Hepatocyte (in vitro differentiated cells): ENCODE data around the gene GPSM3. TPM values are rescaled to one million over a fixed set of nuclear protein-coding genes. Genes with fewer than 3 reads are reported as not detected.
"Not testable (repeated sequence)": the region's sequence is repeated elsewhere in the genome, so short reads cannot be mapped to it uniquely, and the experiment has no call there.

ENCODE experiments used
- DNase-seq: peaks from one replicate; pipeline ENCODE4 v3.0.0-alpha.2; 2016; ENCODE audit warnings: low spot score
- H2AFZ ChIP-seq: fragments of 200-600 bp; sonication (generic); 2 replicates; pipeline ENCODE4 v1.6.0; 2016; ENCODE audit warnings: antibody characterized with exemption, mild to moderate bottlenecking
- H3K27ac ChIP-seq: fragments of 200-600 bp; sonication (generic); 2 replicates; pipeline ENCODE4 v1.5.1; 2016; ENCODE audit warnings: mild to moderate bottlenecking
- H3K27me3 ChIP-seq: fragments of 200-600 bp; sonication (generic); 2 replicates; pipeline ENCODE4 v1.6.1; 2016
- H3K36me3 ChIP-seq: fragments of 200-600 bp; sonication (generic); replicated peaks from 2 replicates; pipeline ENCODE4 v1.5.1; 2016; ENCODE audit warnings: low read depth; ENCODE audit not compliant: insufficient read depth
- H3K4me1 ChIP-seq: fragments of 200-600 bp; sonication (generic); 2 replicates; pipeline ENCODE4 v1.5.1; 2016; ENCODE audit warnings: mild to moderate bottlenecking, moderate library complexity; ENCODE audit not compliant: insufficient read depth
- H3K4me2 ChIP-seq: fragments of 200-600 bp; sonication (generic); 2 replicates; pipeline ENCODE4 v1.6.0; 2016
- H3K4me3 ChIP-seq: fragments of 200-600 bp; sonication (generic); 2 replicates; pipeline ENCODE4 v1.5.1; 2016; ENCODE audit warnings: mild to moderate bottlenecking
- H3K79me2 ChIP-seq: fragments of 200-600 bp; sonication (generic); 2 replicates; pipeline ENCODE4 v1.6.0; 2017; ENCODE audit warnings: mild to moderate bottlenecking
- H3K9me2 ChIP-seq: fragments of 200-600 bp; sonication (generic); replicated peaks from 2 replicates; pipeline ENCODE4 v1.6.0; 2017; ENCODE audit warnings: mild to moderate bottlenecking; ENCODE audit not compliant: insufficient read depth
- H3K9me3 ChIP-seq: fragments of 200-600 bp; sonication (generic); 2 replicates; pipeline ENCODE4 v1.5.1; 2016; ENCODE audit warnings: low read depth, mild to moderate bottlenecking
- H4K20me1 ChIP-seq: fragments of 200-600 bp; sonication (generic); 2 replicates; pipeline ENCODE4 v1.6.0; 2016; ENCODE audit warnings: mild to moderate bottlenecking; ENCODE audit not compliant: insufficient read depth, poor library complexity, severe bottlenecking
- EZH2 ChIP-seq: fragments of 200-600 bp; sonication (generic); IDR thresholded peaks from 2 replicates; pipeline ENCODE4 v1.6.1; 2016; ENCODE audit warnings: antibody characterized with exemption, mild to moderate bottlenecking, borderline replicate concordance
- EZH2phosphoT487 ChIP-seq: fragments of 200-600 bp; sonication (generic); IDR thresholded peaks from one replicate; pipeline ENCODE4 v1.6.1; 2018; ENCODE audit warnings: antibody characterized with exemption, mild to moderate bottlenecking, low read depth, moderate library complexity; ENCODE audit not compliant: unreplicated experiment, severe bottlenecking
- WGBS: methylation state at CpG from one replicate; pipeline ENCODE4 v1.1.6; 2016; ENCODE audit warnings: low lambda C conversion rate; ENCODE audit errors: missing lambda C conversion rate; 5-methylcytosine and 5-hydroxymethylcytosine counted together
- polyA plus RNA-seq: library from polyadenylated mRNA; unstranded; fragments of >200 nt; fragmentation: Nextera tagmentation; extraction: Ambion mirVana; gene quantifications from 2 replicates; pipeline ENCODE4 v1.2.1, GENCODE V29; 2016
- total RNA-seq: library from RNA; depleted of rRNA; stranded (reverse); fragments of >200 nt; gene quantifications from 2 replicates; pipeline ENCODE4 v1.2.3, GENCODE V29; 2014
- TF ChIP-seq, protein P1 (sequence below): fragments of 200-600 bp; sonication (generic); IDR thresholded peaks from 2 replicates; pipeline ENCODE4 v1.5.1; 2016; ENCODE audit warnings: antibody characterized with exemption, mild to moderate bottlenecking; ENCODE audit not compliant: poor library complexity

GPSM3 gene
- total and polyA plus RNA-seq, 2 experiments from 2014 or later = 3.4 to 4.3 TPM

DNA sequence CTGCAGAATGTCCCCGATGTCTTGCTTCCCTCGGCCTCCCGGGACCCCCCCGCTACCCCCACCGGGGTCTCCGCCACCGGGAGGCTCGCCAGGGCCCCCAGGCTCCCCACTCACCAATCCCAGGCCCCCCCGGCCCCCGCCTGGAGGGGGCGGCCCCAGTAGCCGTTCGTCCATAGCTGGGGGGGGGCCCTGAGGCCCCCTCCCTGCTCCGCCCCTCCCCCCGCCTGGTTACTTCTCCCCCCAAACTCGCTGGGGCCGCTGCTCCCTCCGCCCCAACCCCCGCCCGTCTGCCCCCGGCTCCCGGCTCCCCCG lies 2.7 kb downstream of the GPSM3 start:
- DNase-seq = peak; percentile 53
- Histone ChIP-seq H3K4me3 (peak overlapping the region; percentile 81), H3K9me3 (no peaks in the 10 kb centered on the region), H3K36me3 (no peaks in the 10 kb centered on the region), H4K20me1 (no peaks in the 10 kb centered on the region), H3K79me2 (peaks cover 33% of the 10 kb centered on the region), H3K4me2 (peak overlapping the region; percentile 89), H2AFZ (no peak overlapping the region), H3K27me3 (no peaks in the 10 kb centered on the region), H3K4me1 (peaks cover 33% of the 10 kb centered on the region), H3K9me2 (no peaks in the 10 kb centered on the region), H3K27ac (peak overlapping the region; percentile 97)
- 17% methylated on average over 1 of the region's 23 CpGs for WGBS
- TF ChIP-seq EZH2 = no peak
- TF ChIP-seq, protein P1, sequence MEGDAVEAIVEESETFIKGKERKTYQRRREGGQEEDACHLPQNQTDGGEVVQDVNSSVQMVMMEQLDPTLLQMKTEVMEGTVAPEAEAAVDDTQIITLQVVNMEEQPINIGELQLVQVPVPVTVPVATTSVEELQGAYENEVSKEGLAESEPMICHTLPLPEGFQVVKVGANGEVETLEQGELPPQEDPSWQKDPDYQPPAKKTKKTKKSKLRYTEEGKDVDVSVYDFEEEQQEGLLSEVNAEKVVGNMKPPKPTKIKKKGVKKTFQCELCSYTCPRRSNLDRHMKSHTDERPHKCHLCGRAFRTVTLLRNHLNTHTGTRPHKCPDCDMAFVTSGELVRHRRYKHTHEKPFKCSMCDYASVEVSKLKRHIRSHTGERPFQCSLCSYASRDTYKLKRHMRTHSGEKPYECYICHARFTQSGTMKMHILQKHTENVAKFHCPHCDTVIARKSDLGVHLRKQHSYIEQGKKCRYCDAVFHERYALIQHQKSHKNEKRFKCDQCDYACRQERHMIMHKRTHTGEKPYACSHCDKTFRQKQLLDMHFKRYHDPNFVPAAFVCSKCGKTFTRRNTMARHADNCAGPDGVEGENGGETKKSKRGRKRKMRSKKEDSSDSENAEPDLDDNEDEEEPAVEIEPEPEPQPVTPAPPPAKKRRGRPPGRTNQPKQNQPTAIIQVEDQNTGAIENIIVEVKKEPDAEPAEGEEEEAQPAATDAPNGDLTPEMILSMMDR = no peak
- TF ChIP-seq EZH2phosphoT487 = no peak

DNA sequence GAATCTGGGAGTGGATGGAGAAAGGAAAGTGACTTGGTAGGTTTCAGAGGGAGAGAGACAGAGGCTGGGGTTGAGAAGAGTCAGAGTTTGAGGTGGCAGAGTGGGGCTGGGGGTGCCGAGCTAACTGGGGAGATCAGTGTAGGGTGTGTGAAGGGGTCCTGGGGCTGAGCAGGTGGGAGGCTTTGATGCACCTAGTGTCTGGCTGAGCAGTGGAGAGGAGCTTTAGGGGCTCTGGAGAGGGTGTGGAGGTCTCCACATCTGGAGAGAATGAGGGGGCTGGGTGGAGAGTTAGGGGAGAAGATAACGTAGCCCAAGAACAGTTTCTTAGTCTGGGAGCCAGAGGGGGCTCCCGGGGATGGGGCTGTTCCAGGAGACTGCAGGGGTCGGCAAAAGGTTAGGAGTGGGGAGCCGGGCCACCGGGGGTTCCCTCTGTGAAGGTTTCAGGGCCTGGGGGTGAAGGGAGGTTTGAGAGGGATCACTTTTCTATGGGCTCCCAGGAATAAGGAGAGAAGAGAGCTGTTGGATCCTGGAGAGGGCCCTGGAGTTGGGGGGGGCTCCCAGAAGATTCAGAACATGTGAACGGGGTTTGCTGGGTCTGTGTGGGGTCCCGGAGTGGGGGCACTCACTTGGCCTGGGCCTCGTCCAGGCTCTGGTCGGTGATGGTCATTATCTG lies 3.2 kb downstream of the GPSM3 start:
- peak overlapping the region; percentile 89 for H3K4me2 ChIP-seq
- H3K36me3 ChIP-seq = no peaks in the 10 kb centered on the region
- no peaks in the 10 kb centered on the region for H3K9me2 ChIP-seq
- WGBS = 0% methylated on average over 7 of the region's 10 CpGs
- no peaks in the 10 kb centered on the region for H4K20me1 ChIP-seq
- H3K4me1 ChIP-seq = peaks cover 35% of the 10 kb centered on the region
- peak overlapping the region; percentile 81 for H3K4me3 ChIP-seq
- TF ChIP-seq, protein P1 = no peak
- TF ChIP-seq EZH2 (no peak), EZH2phosphoT487 (no peak)
- no peak overlapping the region for H2AFZ ChIP-seq
- peaks cover 33% of the 10 kb centered on the region for H3K79me2 ChIP-seq
- H3K27ac ChIP-seq = peak overlapping the region; percentile 97
- no peaks in the 10 kb centered on the region for H3K9me3 ChIP-seq
- no peaks in the 10 kb centered on the region for H3K27me3 ChIP-seq
- no peak for DNase-seq

DNA sequence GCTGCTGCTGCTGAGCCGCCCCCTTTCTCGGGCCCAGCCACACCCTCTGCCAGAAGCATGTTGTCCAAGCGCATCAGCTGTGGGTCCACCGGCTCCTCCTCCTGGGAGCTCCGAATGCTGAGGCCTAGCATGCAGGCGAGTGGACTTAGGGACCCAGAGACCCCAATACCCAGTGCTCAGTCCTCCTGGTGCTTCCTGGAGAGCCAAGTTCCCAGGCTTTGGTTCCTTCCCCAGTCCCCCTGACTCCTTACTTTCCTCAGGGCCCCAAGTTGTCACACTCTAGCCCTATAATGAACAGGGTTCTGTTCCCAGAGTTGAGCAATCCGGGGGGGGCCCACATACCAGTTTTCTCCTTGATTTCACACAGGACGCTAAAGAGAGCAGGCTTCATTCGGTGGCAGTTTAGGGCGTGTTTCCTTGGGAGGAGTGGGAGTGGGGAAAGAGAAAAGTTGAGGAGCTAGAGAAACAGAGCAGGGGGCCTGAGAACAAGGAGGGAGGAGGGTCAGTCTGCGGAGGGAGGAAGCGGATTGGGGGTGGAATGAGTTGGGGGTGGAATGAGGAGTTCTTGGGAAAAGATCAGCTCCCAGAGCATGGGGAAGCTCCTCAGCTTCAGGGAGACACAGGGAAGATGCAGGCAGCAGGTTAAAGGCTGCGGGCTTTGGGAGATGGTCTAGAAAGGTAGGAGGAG lies 3.9 kb downstream of the GPSM3 start:
- Histone ChIP-seq H3K27me3 (no peaks in the 10 kb centered on the region), H3K4me3 (peak overlapping the region; percentile 81), H2AFZ (no peak overlapping the region), H3K36me3 (no peaks in the 10 kb centered on the region), H3K4me1 (peaks cover 37% of the 10 kb centered on the region), H3K9me2 (no peaks in the 10 kb centered on the region), H3K9me3 (no peaks in the 10 kb centered on the region), H3K27ac (peak overlapping the region; percentile 97), H4K20me1 (no peaks in the 10 kb centered on the region), H3K4me2 (peak overlapping the region; percentile 89), H3K79me2 (peaks cover 33% of the 10 kb centered on the region)
- DNase-seq = no peak
- TF ChIP-seq EZH2 = no peak
- WGBS = 18% methylated on average over 12 of the region's 13 CpGs

DNA sequence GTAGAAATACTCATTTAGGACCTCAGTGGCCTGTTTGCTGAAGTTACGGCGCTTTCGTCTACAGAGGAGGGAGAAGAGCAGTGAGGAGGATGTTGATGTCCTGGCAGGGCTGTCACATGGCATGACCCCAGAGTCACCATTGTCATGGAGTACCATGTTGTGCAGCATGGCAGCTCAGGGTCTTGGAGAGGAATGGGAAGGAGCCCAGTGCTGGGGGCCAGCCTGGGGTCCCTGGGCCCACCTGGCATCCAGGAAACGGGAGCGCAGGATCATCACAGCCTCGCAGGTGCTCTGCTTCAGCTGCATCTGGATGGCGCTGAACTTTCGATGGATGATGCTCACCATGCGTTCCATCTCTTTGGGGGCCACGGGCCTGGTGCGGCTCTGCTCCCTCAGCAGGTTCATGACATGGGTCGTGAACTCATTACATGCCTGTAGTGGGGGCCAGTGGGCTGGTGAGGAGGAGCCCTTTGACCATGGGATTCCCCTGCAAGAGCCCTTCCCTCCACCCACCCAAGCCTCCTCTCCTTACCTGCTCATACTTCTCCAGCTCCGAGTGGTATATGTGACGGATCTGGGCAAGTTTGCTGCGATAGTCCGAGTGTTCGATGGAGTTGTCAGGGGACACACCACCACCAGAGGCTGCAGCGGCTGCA lies 4.6 kb downstream of the GPSM3 start:
- H4K20me1 ChIP-seq, DNase-seq, H3K9me3 ChIP-seq, H3K27me3 ChIP-seq, H3K4me3 ChIP-seq, H2AFZ ChIP-seq, H3K36me3 ChIP-seq, H3K9me2 ChIP-seq: not testable (repeated sequence)
- H3K4me1 ChIP-seq = peaks cover 35% of the 10 kb centered on the region
- H3K27ac ChIP-seq = peak overlapping the region; percentile 97
- peaks cover 33% of the 10 kb centered on the region for H3K79me2 ChIP-seq
- peak overlapping the region; percentile 89 for H3K4me2 ChIP-seq
- WGBS = 83% methylated on average over 17 of the region's 18 CpGs
